Loucy (cell line): ENCODE measurements around the gene LARP4.

Source experiments
- H2AFZ ChIP-seq: fragments of 200-600 bp; sonication (generic); 2 replicates; pipeline ENCODE4 v1.6.0; 2016; ENCODE audit warnings: antibody characterized with exemption, mild to moderate bottlenecking, low read length, moderate library complexity
- H3F3A ChIP-seq: fragments of 200-600 bp; 2 replicates; pipeline ENCODE4 v1.6.0; 2016; ENCODE audit warnings: antibody characterized with exemption, low read depth, mild to moderate bottlenecking
- H3K27me3 ChIP-seq: fragments of 200-600 bp; sonication (generic); 2 replicates; pipeline ENCODE4 v1.6.1; 2014; ENCODE audit warnings: low read length, mild to moderate bottlenecking; ENCODE audit not compliant: insufficient read depth, poor library complexity, severe bottlenecking
- H3K36me3 ChIP-seq: fragments of 200-600 bp; sonication (generic); 2 replicates; pipeline ENCODE4 v1.6.1; 2016; ENCODE audit warnings: low read length; ENCODE audit not compliant: insufficient read depth
- H3K4me1 ChIP-seq: fragments of 200-600 bp; sonication (generic); 2 replicates; pipeline ENCODE4 v1.5.1; 2014; ENCODE audit warnings: low read length, mild to moderate bottlenecking; ENCODE audit not compliant: insufficient read depth, poor library complexity, severe bottlenecking
- H3K4me2 ChIP-seq: fragments of 200-600 bp; sonication (generic); 2 replicates; pipeline ENCODE4 v1.6.0; 2014; ENCODE audit warnings: antibody characterized with exemption, low read length, low read depth, mild to moderate bottlenecking; ENCODE audit not compliant: poor library complexity, severe bottlenecking
- H3K4me3 ChIP-seq: fragments of 200-600 bp; sonication (generic); 2 replicates; pipeline ENCODE4 v1.5.1; 2014; ENCODE audit warnings: low read length, mild to moderate bottlenecking, mixed read lengths; ENCODE audit not compliant: poor library complexity, severe bottlenecking
- H3K79me2 ChIP-seq: fragments of 200-600 bp; sonication (generic); 2 replicates; pipeline ENCODE4 v1.6.1; 2014; ENCODE audit warnings: low read length; ENCODE audit not compliant: insufficient read depth
- H3K9ac ChIP-seq: fragments of 200-600 bp; sonication (generic); 2 replicates; pipeline ENCODE4 v1.6.0; 2014; ENCODE audit warnings: mild to moderate bottlenecking, low read depth, low read length, moderate library complexity; ENCODE audit not compliant: poor library complexity, severe bottlenecking
- H3K9me2 ChIP-seq: fragments of 200-600 bp; sonication (generic); replicated peaks from 2 replicates; pipeline ENCODE4 v1.6.1; 2016; ENCODE audit warnings: low read depth, low read length, mixed read lengths
- H3K9me3 ChIP-seq: fragments of 200-600 bp; sonication (generic); 2 replicates; pipeline ENCODE4 v1.6.1; 2014; ENCODE audit warnings: mild to moderate bottlenecking, antibody characterized with exemption, low read length, low read depth; ENCODE audit not compliant: insufficient read depth
- H4K20me1 ChIP-seq: fragments of 200-600 bp; sonication (generic); 2 replicates; pipeline ENCODE4 v1.6.0; 2014; ENCODE audit warnings: antibody characterized with exemption, low read length, mild to moderate bottlenecking; ENCODE audit not compliant: insufficient read depth, poor library complexity, severe bottlenecking
- CTCF ChIP-seq: fragments of 200-600 bp; sonication (generic); conservative IDR thresholded peaks from 2 replicates; pipeline ENCODE4 v1.5.1; 2014; ENCODE audit warnings: mild to moderate bottlenecking, antibody characterized with exemption, low read length
- EZH2phosphoT487 ChIP-seq: fragments of 200-600 bp; IDR thresholded peaks from 2 replicates; pipeline ENCODE4 v1.6.1; 2018; ENCODE audit warnings: antibody characterized with exemption, mild to moderate bottlenecking, moderate library complexity, borderline replicate concordance

LARP4 gene

GRCh38 chr12:50458606-50459005 is 57.9 kb downstream of the LARP4 start:
- H3K36me3 ChIP-seq: peaks cover 40% of the 10 kb centered on the region

GRCh38 chr12:50467439-50467838 is 66.8 kb downstream of the LARP4 start:
- no peak for TF ChIP-seq EZH2phosphoT487
- TF ChIP-seq CTCF: no peak
- no peak overlapping the region for H2AFZ ChIP-seq
- peaks cover 35% of the 10 kb centered on the region for H3K36me3 ChIP-seq
- H3K4me1 ChIP-seq: no peaks in the 10 kb centered on the region
- H3K9ac ChIP-seq: no peak overlapping the region
- no peaks in the 10 kb centered on the region for H4K20me1 ChIP-seq
- no peak overlapping the region for H3K4me3 ChIP-seq
- no peak overlapping the region for H3K4me2 ChIP-seq
- no peaks in the 10 kb centered on the region for H3K9me2 ChIP-seq
- no peaks in the 10 kb centered on the region for H3K79me2 ChIP-seq
- H3K27me3 ChIP-seq: no peaks in the 10 kb centered on the region
- H3K9me3 ChIP-seq: no peaks in the 10 kb centered on the region
- no peaks in the 10 kb centered on the region for H3F3A ChIP-seq

More at GRCh38 chr12:50458606-50459005, 57.9 kb downstream of the LARP4 start:
- Histone ChIP-seq H3K9ac (no peak overlapping the region), H3F3A (no peaks in the 10 kb centered on the region), H3K9me3 (no peaks in the 10 kb centered on the region), H4K20me1 (no peaks in the 10 kb centered on the region), H3K9me2 (no peaks in the 10 kb centered on the region), H3K4me3 (no peak overlapping the region), H3K27me3 (no peaks in the 10 kb centered on the region), H3K79me2 (no peaks in the 10 kb centered on the region), H2AFZ (no peak overlapping the region), H3K4me2 (no peak overlapping the region), H3K4me1 (no peaks in the 10 kb centered on the region)
- TF ChIP-seq EZH2phosphoT487 (no peak), CTCF (no peak)

GRCh38 chr12:50477241-50477832 is 76.7 kb downstream of the LARP4 start:
- no peaks in the 10 kb centered on the region for H3K9me3 ChIP-seq
- TF ChIP-seq CTCF (no peak), EZH2phosphoT487 (no peak)
- H3F3A ChIP-seq: no peaks in the 10 kb centered on the region
- no peaks in the 10 kb centered on the region for H3K4me1 ChIP-seq
- no peak overlapping the region for H2AFZ ChIP-seq
- H3K9ac ChIP-seq: no peak overlapping the region
- H3K79me2 ChIP-seq: no peaks in the 10 kb centered on the region
- H4K20me1 ChIP-seq: no peaks in the 10 kb centered on the region
- H3K4me3 ChIP-seq: no peak overlapping the region
- peaks cover 47% of the 10 kb centered on the region for H3K36me3 ChIP-seq
- no peak overlapping the region for H3K4me2 ChIP-seq
- no peaks in the 10 kb centered on the region for H3K27me3 ChIP-seq
- H3K9me2 ChIP-seq: no peaks in the 10 kb centered on the region
